Astrocyte (in vitro differentiated cells and primary cell): ENCODE results near the gene TAF11L14. TPM values are rescaled to one million over a fixed set of nuclear protein-coding genes. Genes with fewer than 3 reads are reported as not detected.
"Not testable (repeated sequence)": the region's sequence is repeated elsewhere in the genome, so short reads cannot be mapped to it uniquely, and the experiment has no call there.

Experiments used
- DNase-seq: peaks from one replicate; pipeline ENCODE4 v3.0.0-alpha.2; 2010; ENCODE audit warnings: low read depth
- FAIRE-seq: peaks from 2 replicates; lab custom pipeline; 2011; peaks lifted over from hg19 to GRCh38; lab: Jason Lieb, UNC
- H2AFZ ChIP-seq: 2 replicates; pipeline ENCODE4 v1.6.0; 2012; ENCODE audit warnings: low read depth, low read length, inconsistent platforms
- H3K27ac ChIP-seq: 2 replicates; pipeline ENCODE4 v1.5.1; 2011; ENCODE audit warnings: low read depth, low read length, inconsistent platforms
- H3K27me3 ChIP-seq: 2 replicates; pipeline ENCODE4 v1.6.0; 2011; ENCODE audit warnings: low read length, inconsistent platforms; ENCODE audit not compliant: insufficient read depth
- H3K36me3 ChIP-seq: 2 replicates; pipeline ENCODE4 v1.5.1; 2011; ENCODE audit warnings: low read length, inconsistent platforms; ENCODE audit not compliant: insufficient read depth
- H3K4me1 ChIP-seq: 2 replicates; pipeline ENCODE4 v1.5.1; 2011; ENCODE audit warnings: low read length, inconsistent platforms; ENCODE audit not compliant: insufficient read depth
- H3K4me2 ChIP-seq: 2 replicates; pipeline ENCODE4 v1.6.0; 2012; ENCODE audit warnings: low read length, inconsistent platforms
- H3K4me3 ChIP-seq: 2 replicates; pipeline ENCODE4 v1.5.1; 2011; ENCODE audit warnings: low read depth, mild to moderate bottlenecking, low read length, inconsistent platforms; ENCODE audit not compliant: insufficient read depth
- H3K79me2 ChIP-seq: 2 replicates; pipeline ENCODE4 v1.6.0; 2012; ENCODE audit warnings: mild to moderate bottlenecking, low read length, inconsistent platforms; ENCODE audit not compliant: insufficient read depth
- H3K9ac ChIP-seq: 2 replicates; pipeline ENCODE4 v1.6.0; 2012; ENCODE audit warnings: mild to moderate bottlenecking, low read length, inconsistent platforms
- H3K9me3 ChIP-seq: 2 replicates; pipeline ENCODE4 v1.5.1; 2012; ENCODE audit warnings: low read depth, mild to moderate bottlenecking, low read length, inconsistent platforms; ENCODE audit not compliant: insufficient read depth
- H4K20me1 ChIP-seq: 2 replicates; pipeline ENCODE4 v1.6.0; 2012; ENCODE audit warnings: low read length, inconsistent platforms; ENCODE audit not compliant: insufficient read depth
- H3K27ac Mint-ChIP-seq: one replicate; pipeline ENCODE4 v1.8.0; 2021; ENCODE audit warnings: mild to moderate bottlenecking, mixed read lengths; ENCODE audit not compliant: unreplicated experiment
- H3K27me3 Mint-ChIP-seq: one replicate; pipeline ENCODE4 v1.8.0; 2021; ENCODE audit warnings: low read depth, mixed read lengths; ENCODE audit not compliant: unreplicated experiment
- H3K36me3 Mint-ChIP-seq: one replicate; pipeline ENCODE4 v1.8.0; 2021; ENCODE audit warnings: low read depth, mixed read lengths; ENCODE audit not compliant: unreplicated experiment
- H3K4me1 Mint-ChIP-seq: one replicate; pipeline ENCODE4 v1.8.0; 2021; ENCODE audit warnings: low read depth, mixed read lengths; ENCODE audit not compliant: unreplicated experiment
- H3K4me3 Mint-ChIP-seq: one replicate; pipeline ENCODE4 v1.8.0; 2021; ENCODE audit warnings: mild to moderate bottlenecking, moderate library complexity, mixed read lengths; ENCODE audit not compliant: unreplicated experiment
- H3K9me3 Mint-ChIP-seq: one replicate; pipeline ENCODE4 v1.8.0; 2021; ENCODE audit warnings: mild to moderate bottlenecking, mixed read lengths; ENCODE audit not compliant: unreplicated experiment
- EZH2 ChIP-seq: IDR thresholded peaks from 2 replicates; pipeline ENCODE4 v1.6.1; 2012; ENCODE audit warnings: mild to moderate bottlenecking, low read length, inconsistent platforms; ENCODE audit not compliant: insufficient read depth
- total RNA-seq: library from RNA; stranded (reverse); gene quantifications from 2 replicates; pipeline ENCODE4 v1.2.1, GENCODE V29; 2021
- TF ChIP-seq, protein P1 (sequence below): IDR thresholded peaks from 2 replicates; pipeline ENCODE4 v1.5.1; 2011; ENCODE audit warnings: low read depth, mild to moderate bottlenecking, inconsistent platforms, low read length, moderate library complexity; ENCODE audit not compliant: insufficient read depth

Gene TAF11L14
- total RNA-seq, 1 donor from 2014 or later = 0.41 TPM

DNA sequence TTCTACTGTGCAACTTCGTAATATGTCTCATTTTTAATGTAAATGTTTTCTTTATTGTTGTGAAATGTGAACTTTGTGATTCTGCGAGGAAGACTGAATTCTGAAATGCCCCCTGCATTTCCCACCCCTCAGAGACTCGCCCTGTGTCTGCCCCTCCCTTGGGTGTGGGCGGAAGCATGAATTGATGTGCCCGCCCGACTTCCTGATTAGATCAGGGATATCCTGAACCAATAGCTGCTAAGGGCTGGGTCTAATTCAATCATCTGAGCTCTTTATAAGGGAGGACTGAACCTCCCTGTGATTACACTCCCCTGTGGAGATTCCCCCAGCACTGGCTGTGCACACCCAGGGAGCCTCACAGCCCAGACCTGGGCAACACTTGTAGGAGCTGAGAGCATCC, 30.4 kb upstream of the TAF11L14 start, which contains the start of gene TAF11L11:
TSS of gene TAF11L11 (plus strand) at position 304 of the 400 bp plus-strand sequence.
- not testable (repeated sequence) for H3K4me2 ChIP-seq, H3K27me3 ChIP-seq, H3K4me3 Mint-ChIP-seq, H3K27ac Mint-ChIP-seq, H3K4me3 ChIP-seq, H3K4me1 ChIP-seq, H3K4me1 Mint-ChIP-seq, H3K27ac ChIP-seq, H2AFZ ChIP-seq, H3K79me2 ChIP-seq, H3K9me3 Mint-ChIP-seq, DNase-seq, H3K9me3 ChIP-seq, H3K9ac ChIP-seq, H3K36me3 Mint-ChIP-seq, H4K20me1 ChIP-seq, H3K36me3 ChIP-seq, H3K27me3 Mint-ChIP-seq, FAIRE-seq

GRCh38 chr5:17604951-17605350, 29.3 kb upstream of the TAF11L14 start:
- no peaks in the 10 kb centered on the region for H3K27me3 Mint-ChIP-seq
- Histone ChIP-seq H3K36me3 (no peaks in the 10 kb centered on the region), H4K20me1 (no peaks in the 10 kb centered on the region), H3K27me3 (no peaks in the 10 kb centered on the region), H3K4me3 (no peak overlapping the region), H3K4me2 (no peak overlapping the region), H3K79me2 (no peaks in the 10 kb centered on the region), H2AFZ (no peak overlapping the region), H3K9ac (no peak overlapping the region), H3K27ac (no peak overlapping the region), H3K9me3 (no peaks in the 10 kb centered on the region), H3K4me1 (no peaks in the 10 kb centered on the region)
- no peaks in the 10 kb centered on the region for H3K4me1 Mint-ChIP-seq
- no peak for DNase-seq
- H3K9me3 Mint-ChIP-seq = no peaks in the 10 kb centered on the region
- no peak overlapping the region for H3K27ac Mint-ChIP-seq
- no peak for FAIRE-seq
- no peak overlapping the region for H3K4me3 Mint-ChIP-seq
- H3K36me3 Mint-ChIP-seq = no peaks in the 10 kb centered on the region
- TF ChIP-seq, protein P1, sequence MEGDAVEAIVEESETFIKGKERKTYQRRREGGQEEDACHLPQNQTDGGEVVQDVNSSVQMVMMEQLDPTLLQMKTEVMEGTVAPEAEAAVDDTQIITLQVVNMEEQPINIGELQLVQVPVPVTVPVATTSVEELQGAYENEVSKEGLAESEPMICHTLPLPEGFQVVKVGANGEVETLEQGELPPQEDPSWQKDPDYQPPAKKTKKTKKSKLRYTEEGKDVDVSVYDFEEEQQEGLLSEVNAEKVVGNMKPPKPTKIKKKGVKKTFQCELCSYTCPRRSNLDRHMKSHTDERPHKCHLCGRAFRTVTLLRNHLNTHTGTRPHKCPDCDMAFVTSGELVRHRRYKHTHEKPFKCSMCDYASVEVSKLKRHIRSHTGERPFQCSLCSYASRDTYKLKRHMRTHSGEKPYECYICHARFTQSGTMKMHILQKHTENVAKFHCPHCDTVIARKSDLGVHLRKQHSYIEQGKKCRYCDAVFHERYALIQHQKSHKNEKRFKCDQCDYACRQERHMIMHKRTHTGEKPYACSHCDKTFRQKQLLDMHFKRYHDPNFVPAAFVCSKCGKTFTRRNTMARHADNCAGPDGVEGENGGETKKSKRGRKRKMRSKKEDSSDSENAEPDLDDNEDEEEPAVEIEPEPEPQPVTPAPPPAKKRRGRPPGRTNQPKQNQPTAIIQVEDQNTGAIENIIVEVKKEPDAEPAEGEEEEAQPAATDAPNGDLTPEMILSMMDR = no peak
- no peak for TF ChIP-seq EZH2

DNA sequence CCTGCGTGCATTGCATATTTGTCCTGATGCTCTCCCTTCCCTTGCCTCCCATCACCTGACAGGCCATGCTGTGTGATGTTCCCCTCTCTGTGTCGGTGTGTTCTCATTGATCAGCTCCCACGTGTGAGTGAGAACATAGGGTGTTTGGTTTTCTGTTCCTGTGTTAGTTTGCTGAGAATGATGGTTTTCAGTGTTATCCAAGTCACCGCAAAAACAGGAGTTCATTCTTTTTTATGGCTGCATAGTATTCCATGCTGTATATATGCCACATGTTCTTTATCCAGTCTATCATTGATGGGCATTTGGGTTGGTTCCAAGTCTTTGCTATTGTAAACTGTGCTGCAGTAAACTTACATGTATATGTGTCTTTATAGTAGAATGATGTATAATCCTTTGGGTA, 26.8 kb upstream of the TAF11L14 start:
- H3K27me3 ChIP-seq, H3K9me3 ChIP-seq, H3K79me2 ChIP-seq, H3K4me2 ChIP-seq, H3K36me3 ChIP-seq, FAIRE-seq, H4K20me1 ChIP-seq, H3K9me3 Mint-ChIP-seq, H2AFZ ChIP-seq, H3K4me1 ChIP-seq, H3K4me3 Mint-ChIP-seq, DNase-seq, H3K9ac ChIP-seq, H3K4me1 Mint-ChIP-seq, H3K27me3 Mint-ChIP-seq, H3K36me3 Mint-ChIP-seq, H3K27ac ChIP-seq, H3K4me3 ChIP-seq, H3K27ac Mint-ChIP-seq: not testable (repeated sequence)

DNA sequence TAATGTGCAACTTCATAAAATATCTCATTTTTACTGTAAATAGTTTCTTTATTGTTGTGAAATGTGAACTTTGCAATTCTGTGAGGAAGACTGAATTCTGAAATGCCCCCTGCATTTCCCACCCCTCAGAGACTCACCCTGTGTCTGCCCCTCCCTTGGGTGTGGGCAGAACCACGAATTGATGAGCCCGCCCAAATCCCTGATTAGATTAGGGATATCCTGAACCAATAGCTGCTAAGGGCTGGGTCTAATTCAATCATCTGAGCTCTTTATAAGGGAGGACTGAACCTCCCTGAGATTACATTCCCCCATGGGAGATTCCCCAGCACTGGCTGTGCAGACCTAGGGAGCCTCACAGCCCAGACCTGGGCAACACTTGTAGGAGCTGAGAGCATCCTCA, 24.2 kb upstream of the TAF11L14 start, which contains the start of gene TAF11L12:
TSS of gene TAF11L12 (plus strand) at position 301 of the 400 bp plus-strand sequence.
- not testable (repeated sequence) for H3K9me3 Mint-ChIP-seq, H3K4me3 Mint-ChIP-seq, FAIRE-seq, H3K27ac Mint-ChIP-seq, H3K4me1 ChIP-seq, DNase-seq, H3K4me2 ChIP-seq, H2AFZ ChIP-seq, H3K27me3 ChIP-seq, H3K79me2 ChIP-seq, H3K9ac ChIP-seq, H3K36me3 ChIP-seq, H3K36me3 Mint-ChIP-seq, H3K9me3 ChIP-seq, H3K27me3 Mint-ChIP-seq, H3K4me3 ChIP-seq, H3K4me1 Mint-ChIP-seq, H4K20me1 ChIP-seq, H3K27ac ChIP-seq
